ENCODE measurements around the gene APBA2.
A peak's percentile ranks its signal among the peaks of the same experiment; 100 is the strongest.

DNA sequence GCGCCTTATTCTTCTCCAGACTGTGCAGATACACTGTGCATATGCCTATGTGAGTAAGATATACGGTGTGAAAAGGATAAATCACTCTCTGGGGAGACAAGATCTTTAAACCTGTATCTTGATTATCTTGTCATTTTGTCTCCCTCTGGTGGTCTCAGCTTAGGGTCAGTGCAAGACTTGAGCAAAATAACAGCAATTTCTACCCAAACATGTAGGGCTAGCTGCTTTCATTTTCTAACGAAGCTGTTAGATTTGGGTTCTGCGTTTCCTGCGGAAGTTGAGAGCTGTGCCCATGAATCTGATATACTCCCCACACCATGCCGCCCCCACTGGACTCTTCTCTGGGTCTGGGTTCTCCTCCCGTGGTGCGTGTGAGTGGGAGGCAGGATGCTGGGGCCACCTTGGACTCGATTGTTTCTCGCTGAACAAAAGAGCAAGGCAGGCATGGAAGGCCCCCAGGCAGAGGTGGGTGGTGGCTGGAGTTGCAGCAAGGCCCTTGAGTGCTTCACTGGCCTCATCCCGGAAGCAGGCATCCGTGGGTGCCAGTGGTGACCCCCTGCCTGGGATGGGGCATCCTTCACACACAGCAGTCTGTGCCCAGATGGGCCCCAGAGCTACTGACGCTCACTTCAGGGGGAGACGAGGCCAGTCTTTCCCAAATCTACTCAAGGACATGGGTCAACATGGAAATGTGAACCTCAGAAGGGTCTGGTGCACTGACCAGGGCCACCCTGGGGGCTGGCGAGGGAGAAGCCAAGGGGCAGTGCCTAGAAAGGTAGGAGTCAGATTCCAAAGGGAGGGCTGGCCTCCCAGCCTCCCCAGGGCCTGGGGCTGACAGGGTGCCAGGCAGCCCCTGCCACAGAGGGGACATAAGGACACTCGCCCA is 204.2 kb downstream of the APBA2 start:
- TF ChIP-seq, protein P1, sequence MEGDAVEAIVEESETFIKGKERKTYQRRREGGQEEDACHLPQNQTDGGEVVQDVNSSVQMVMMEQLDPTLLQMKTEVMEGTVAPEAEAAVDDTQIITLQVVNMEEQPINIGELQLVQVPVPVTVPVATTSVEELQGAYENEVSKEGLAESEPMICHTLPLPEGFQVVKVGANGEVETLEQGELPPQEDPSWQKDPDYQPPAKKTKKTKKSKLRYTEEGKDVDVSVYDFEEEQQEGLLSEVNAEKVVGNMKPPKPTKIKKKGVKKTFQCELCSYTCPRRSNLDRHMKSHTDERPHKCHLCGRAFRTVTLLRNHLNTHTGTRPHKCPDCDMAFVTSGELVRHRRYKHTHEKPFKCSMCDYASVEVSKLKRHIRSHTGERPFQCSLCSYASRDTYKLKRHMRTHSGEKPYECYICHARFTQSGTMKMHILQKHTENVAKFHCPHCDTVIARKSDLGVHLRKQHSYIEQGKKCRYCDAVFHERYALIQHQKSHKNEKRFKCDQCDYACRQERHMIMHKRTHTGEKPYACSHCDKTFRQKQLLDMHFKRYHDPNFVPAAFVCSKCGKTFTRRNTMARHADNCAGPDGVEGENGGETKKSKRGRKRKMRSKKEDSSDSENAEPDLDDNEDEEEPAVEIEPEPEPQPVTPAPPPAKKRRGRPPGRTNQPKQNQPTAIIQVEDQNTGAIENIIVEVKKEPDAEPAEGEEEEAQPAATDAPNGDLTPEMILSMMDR (IDR thresholded peaks at IDR 0.05; ENCODE audit: borderline replicate concordance, extremely low read depth, low read length, poor library complexity, severe bottlenecking): peak; percentile 17
- no peak for TF ChIP-seq EZH2 (IDR thresholded peaks at IDR 0.05; ENCODE audit: borderline replicate concordance, low read depth, low read length, severe bottlenecking)

Data from DND-41 (cell line).